ENCODE measurements around the gene LHX1. TPM values are rescaled to one million over a fixed set of nuclear protein-coding genes. Genes with fewer than 3 reads are reported as not detected.
A peak's percentile ranks its signal among the peaks of the same experiment; 100 is the strongest.

Gene LHX1
- total RNA-seq, 2 donors from 2014 or later, result not detected

DNA sequence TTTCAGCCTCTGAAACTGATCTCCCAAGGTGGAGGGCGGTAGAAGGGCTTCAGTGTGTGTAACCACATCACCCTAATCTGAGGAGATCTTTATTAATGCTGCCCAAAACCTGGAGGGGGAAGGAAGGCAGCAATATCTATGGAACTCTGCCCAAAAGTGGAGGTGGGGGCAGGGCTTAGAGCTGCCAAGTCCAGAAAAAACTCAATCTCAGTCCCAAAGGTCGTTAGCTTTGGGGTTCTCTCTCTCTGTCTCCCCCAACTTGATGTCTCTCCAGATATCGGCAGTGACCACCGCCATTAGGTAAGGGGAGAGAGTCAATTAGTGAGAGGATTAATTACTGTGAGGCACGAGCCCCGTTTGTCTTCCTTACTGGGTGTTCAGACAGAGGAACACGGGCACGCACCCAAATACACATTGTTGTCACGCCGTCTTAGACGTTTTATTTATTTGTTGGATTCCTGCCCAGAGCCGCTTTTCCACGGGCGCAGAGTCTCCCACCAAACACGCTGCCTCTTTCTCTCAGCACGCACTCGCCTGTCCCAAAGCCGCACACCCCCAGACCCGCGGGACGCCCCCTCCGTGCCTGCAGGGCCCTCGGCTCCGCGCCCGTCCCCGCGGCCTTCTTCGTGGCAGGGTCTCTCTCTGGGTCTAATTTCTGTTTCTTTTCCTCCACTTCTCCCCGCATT lies 5.4 kb upstream of the LHX1 start:
- H3K27ac ChIP-seq, result no peak overlapping the region

DNA sequence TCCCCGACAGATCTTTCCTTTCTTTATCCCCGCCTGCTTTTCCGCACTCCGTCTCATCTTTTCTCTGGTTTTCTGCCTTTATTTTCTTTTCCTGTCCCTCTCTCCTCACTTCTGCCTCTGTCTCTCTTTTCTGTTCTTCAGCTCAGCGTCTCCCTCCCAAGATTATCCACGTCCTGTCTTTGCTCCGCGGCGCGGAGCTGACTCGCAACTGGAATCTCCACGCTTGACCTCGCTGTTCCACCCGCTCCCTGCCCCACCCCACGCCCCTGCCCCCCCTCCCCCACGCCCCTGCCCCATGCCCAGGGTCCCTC lies 4.9 kb upstream of the LHX1 start:
- ATAC-seq, result no peak

More for the DNA sequence above, 5.4 kb upstream of the LHX1 start:
- no peak overlapping the region for H3K4me3 ChIP-seq
- intact Hi-C loops (cut with DNase I), result no loop called here
- ATAC-seq, result no peak
- H3K9me3 ChIP-seq, result no peaks in the 10 kb centered on the region
- H3K4me1 ChIP-seq, result peaks cover 55% of the 10 kb centered on the region
- H3K36me3 ChIP-seq (replicated peaks in 1 of 2; ENCODE audit: insufficient read depth in 1 of 2, low read depth in 2 of 2), result no peaks in the 10 kb centered on the region
- TF ChIP-seq POLR2A (IDR thresholded peaks at IDR 0.05) (no peak), CTCF (IDR thresholded peaks at IDR 0.05) (no peak)
- WGBS, 2 donors, result 3 to 5% methylated on average over 30 of the region's 30 CpGs
- H3K27me3 ChIP-seq, result peaks cover 17 to 57% of the 10 kb centered on the region in 2 donors
- DNase-seq, result peak in 1 of 4 donors; percentile 39

DNA sequence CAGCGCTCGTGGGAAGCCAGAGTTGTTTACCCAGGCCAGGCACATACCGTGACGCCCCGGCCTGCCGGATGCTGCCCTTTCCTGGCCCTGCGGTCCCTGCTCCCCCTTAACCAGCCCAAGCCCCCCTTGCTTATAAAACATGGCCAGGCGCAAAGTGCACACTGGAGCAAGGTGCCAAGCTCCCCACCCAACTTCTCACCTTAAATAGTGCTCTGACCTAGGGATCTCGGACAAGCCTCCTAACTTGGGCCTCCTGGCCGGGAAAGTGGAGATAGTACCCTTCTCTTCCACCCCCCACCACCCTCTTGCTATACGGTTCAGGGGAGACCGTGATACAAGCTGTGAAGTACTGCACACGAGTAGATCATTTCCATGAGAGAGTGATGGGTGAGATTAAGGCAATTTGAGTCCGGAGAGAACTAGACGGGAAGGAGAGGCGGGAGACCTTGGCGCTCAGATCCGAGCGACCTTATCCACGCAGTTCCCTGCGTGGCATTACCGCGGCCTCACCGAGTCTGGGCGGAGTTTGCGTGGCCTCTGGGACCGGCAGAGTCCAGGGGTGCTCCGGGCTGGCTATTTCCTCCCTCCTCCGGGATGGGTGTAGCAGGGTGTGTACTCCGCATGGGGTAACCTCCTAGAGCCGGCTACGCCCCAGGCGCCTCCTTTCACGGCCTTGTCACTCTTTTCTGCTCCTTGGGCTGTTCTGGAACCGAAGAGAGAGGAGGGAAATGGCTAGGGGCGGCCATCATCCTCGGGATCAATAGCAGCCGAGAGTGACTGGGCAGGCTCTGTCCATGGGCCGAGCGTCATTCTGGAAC lies 4.4 kb upstream of the LHX1 start:
- Histone ChIP-seq H3K27ac (no peak overlapping the region), H3K4me1 (peaks cover 66% of the 10 kb centered on the region), H3K4me3 (no peak overlapping the region), H3K27me3 (peaks cover 19 to 62% of the 10 kb centered on the region in 2 donors), H3K36me3 (replicated peaks in 1 of 2; ENCODE audit: insufficient read depth in 1 of 2, low read depth in 2 of 2) (no peaks in the 10 kb centered on the region), H3K9me3 (no peaks in the 10 kb centered on the region)
- ATAC-seq (no peak), DNase-seq (no peak)
- intact Hi-C loops (cut with DNase I), result no loop called here
- WGBS, 2 donors, result 6 to 8% methylated on average over 22 to 40 of the region's 40 CpGs
- no peak for TF ChIP-seq POLR2A (IDR thresholded peaks at IDR 0.05)
- no peak for TF ChIP-seq CTCF (IDR thresholded peaks at IDR 0.05)

More for the DNA sequence above, 4.9 kb upstream of the LHX1 start:
- Histone ChIP-seq H3K27ac (no peak overlapping the region), H3K4me3 (no peak overlapping the region), H3K4me1 (peaks cover 60% of the 10 kb centered on the region), H3K36me3 (replicated peaks in 1 of 2; ENCODE audit: insufficient read depth in 1 of 2, low read depth in 2 of 2) (no peaks in the 10 kb centered on the region), H3K9me3 (no peaks in the 10 kb centered on the region), H3K27me3 (peaks cover 19 to 59% of the 10 kb centered on the region in 2 donors)
- 1 to 2% methylated on average over 16 of the region's 16 CpGs for WGBS, 2 donors
- no peak for DNase-seq
- intact Hi-C loops (cut with DNase I), result no loop called here
- no peak for TF ChIP-seq POLR2A (IDR thresholded peaks at IDR 0.05)
- no peak for TF ChIP-seq CTCF (IDR thresholded peaks at IDR 0.05)

- H3K9me3 ChIP-seq, result no peaks in the 10 kb centered on the region
- H3K4me1 ChIP-seq, result peaks cover 73% of the 10 kb centered on the region
These were observed 3.6 kb upstream of the LHX1 start for GRCh38 chr17:36933512-36934143.

More at GRCh38 chr17:36933512-36934143, 3.6 kb upstream of the LHX1 start:
- TF ChIP-seq POLR2A (IDR thresholded peaks at IDR 0.05) (no peak), CTCF (IDR thresholded peaks at IDR 0.05) (no peak)
- intact Hi-C loops (cut with DNase I), result no loop called here
- no peak for ATAC-seq
- Histone ChIP-seq H3K27me3 (peaks cover 19 to 69% of the 10 kb centered on the region in 2 donors), H3K27ac (no peak overlapping the region), H3K36me3 (replicated peaks in 1 of 2; ENCODE audit: insufficient read depth in 1 of 2, low read depth in 2 of 2) (no peaks in the 10 kb centered on the region), H3K4me3 (no peak overlapping the region)
- 6 to 10% methylated on average over 20 to 23 of the region's 23 CpGs for WGBS, 2 donors
- no peak for DNase-seq

Measured in body of pancreas (tissue), 4 donors.